Measurements from ENCODE around the gene SPAG8. TPM values are rescaled to one million over a fixed set of nuclear protein-coding genes. Genes with fewer than 3 reads are reported as not detected.

SPAG8 gene
- total RNA-seq, 3 donors from 2014 or later, result 1.1 to 2.2 (median 1.3) TPM

GRCh38 chr9:35798658-35799374 is 13.2 kb downstream of the SPAG8 start:
- peak in 1 of 2 donors; percentile 40 for DNase-seq (ENCODE audit: low spot score in 2 of 2)
- Histone ChIP-seq H3K27me3 (no peaks in the 10 kb centered on the region), H3K9me3 (no peaks in the 10 kb centered on the region), H3K4me3 (no peak overlapping the region), H3K36me3 (no peaks in the 10 kb centered on the region), H3K4me1 (no peaks in the 10 kb centered on the region), H3K27ac (peak overlapping the region; percentile 21 to 48)
- intact Hi-C loops (cut with DNase I; ENCODE audit: low total_unique reads), result no loop called here
- TF ChIP-seq POLR2A (IDR thresholded peaks at IDR 0.05), result no peak
- no peak for TF ChIP-seq POLR2AphosphoS5 (IDR thresholded peaks at IDR 0.05)
- no peak for TF ChIP-seq CTCF (IDR thresholded peaks at IDR 0.05)

- TF ChIP-seq POLR2A (IDR thresholded peaks at IDR 0.05) (no peak), POLR2AphosphoS5 (IDR thresholded peaks at IDR 0.05) (no peak), CTCF (IDR thresholded peaks at IDR 0.05) (no peak)
- intact Hi-C loops (cut with DNase I; ENCODE audit: low total_unique reads), result no loop called here
- H3K4me3 ChIP-seq, result no peak overlapping the region
- no peaks in the 10 kb centered on the region for H3K4me1 ChIP-seq
- H3K36me3 ChIP-seq, result no peaks in the 10 kb centered on the region
- H3K27me3 ChIP-seq, result no peaks in the 10 kb centered on the region
- DNase-seq (ENCODE audit: low spot score in 2 of 2), result no peak
- no peak overlapping the region for H3K27ac ChIP-seq
- no peaks in the 10 kb centered on the region for H3K9me3 ChIP-seq
Measured at GRCh38 chr9:35797311-35798109, 14.6 kb downstream of the SPAG8 start.

GRCh38 chr9:35795695-35796094 is 16.4 kb downstream of the SPAG8 start:
- Histone ChIP-seq H3K4me3 (no peak overlapping the region), H3K9me3 (no peaks in the 10 kb centered on the region), H3K27me3 (no peaks in the 10 kb centered on the region), H3K4me1 (peaks cover 0 to 2% of the 10 kb centered on the region in 2 donors), H3K27ac (no peak overlapping the region), H3K36me3 (no peaks in the 10 kb centered on the region)
- TF ChIP-seq POLR2A (IDR thresholded peaks at IDR 0.05) (no peak), POLR2AphosphoS5 (IDR thresholded peaks at IDR 0.05) (no peak), CTCF (IDR thresholded peaks at IDR 0.05) (no peak)
- intact Hi-C loops (cut with DNase I; ENCODE audit: low total_unique reads), result no loop called here
- DNase-seq (ENCODE audit: low spot score in 2 of 2), result no peak

- TF ChIP-seq POLR2A (IDR thresholded peaks at IDR 0.05), result no peak
- no peak for TF ChIP-seq POLR2AphosphoS5 (IDR thresholded peaks at IDR 0.05)
- TF ChIP-seq CTCF (IDR thresholded peaks at IDR 0.05), result no peak
- no peaks in the 10 kb centered on the region for H3K36me3 ChIP-seq
- DNase-seq (ENCODE audit: low spot score in 2 of 2), result no peak
- no peaks in the 10 kb centered on the region for H3K27me3 ChIP-seq
- H3K9me3 ChIP-seq, result no peaks in the 10 kb centered on the region
- intact Hi-C loops (cut with DNase I; ENCODE audit: low total_unique reads), result loop anchor here (5.0 kb wide), 1 partner anchor 94 kb away; no protein-coding TSS in a partner anchor
- H3K27ac ChIP-seq, result peak overlapping the region in 1 of 2 donors; percentile 20
- peak overlapping the region in 1 of 3 donors; percentile 31 for H3K4me3 ChIP-seq
- H3K4me1 ChIP-seq, result peaks cover 0 to 4% of the 10 kb centered on the region in 2 donors
Measured at GRCh38 chr9:35793461-35793860, 18.6 kb downstream of the SPAG8 start.

- Histone ChIP-seq H3K27me3 (no peaks in the 10 kb centered on the region), H3K36me3 (no peaks in the 10 kb centered on the region), H3K27ac (peak overlapping the region in 1 of 2 donors; percentile 91), H3K4me3 (peak overlapping the region in 2 of 3 donors; percentile 56 to 81), H3K9me3 (no peaks in the 10 kb centered on the region), H3K4me1 (peaks cover 0 to 4% of the 10 kb centered on the region in 2 donors)
- no peak for TF ChIP-seq POLR2A (IDR thresholded peaks at IDR 0.05)
- no peak for TF ChIP-seq POLR2AphosphoS5 (IDR thresholded peaks at IDR 0.05)
- TF ChIP-seq CTCF (IDR thresholded peaks at IDR 0.05), result no peak
- no peak for DNase-seq (ENCODE audit: low spot score in 2 of 2)
- intact Hi-C loops (cut with DNase I; ENCODE audit: low total_unique reads), result loop anchor here (5.0 kb wide), 1 partner anchor 94 kb away; no protein-coding TSS in a partner anchor
Measured at GRCh38 chr9:35792826-35793225, 19.2 kb downstream of the SPAG8 start.

Data from breast epithelium (tissue), 4 donors.